A673 (cell line): ENCODE data around the gene MYMK. TPM values are rescaled to one million over a fixed set of nuclear protein-coding genes. Genes with fewer than 3 reads are reported as not detected.

Experiments used
- BruUV-seq: library from RNA; stranded (reverse); fragments of 400-500 nt; replicated peaks from 2 replicates; lab custom pipeline; 2021; lab: Mats Ljungman, UMichigan
- CTCF ChIA-PET: fragments of 300-600 bp; sonication (Branson Sonifier 250); formaldehyde crosslinking; loops from one replicate; lab custom pipeline; 2022; ENCODE audit warnings: antibody characterized with exemption; lab: Charles Lee
- POLR2A ChIA-PET: fragments of 300-600 bp; sonication (Branson Sonifier 250); formaldehyde crosslinking; loops from one replicate; lab custom pipeline; 2022; ENCODE audit warnings: antibody characterized with exemption; ENCODE audit not compliant: low non-redundant PET; lab: Charles Lee
- DNase-seq: peaks from one replicate; pipeline ENCODE4 v3.0.0-alpha.2; 2015; ENCODE audit warnings: low spot score
- H3K27ac ChIP-seq: fragments of 200-600 bp; sonication (generic); 2 replicates; pipeline ENCODE4 v1.5.1; 2016; ENCODE audit warnings: mixed run types, low read depth, mild to moderate bottlenecking, mixed read lengths, antibody characterized with exemption, low read length; ENCODE audit not compliant: poor library complexity, severe bottlenecking
- H3K27me3 ChIP-seq: fragments of 200-600 bp; sonication (generic); replicated peaks from 2 replicates; pipeline ENCODE4 v1.6.1; 2017; ENCODE audit warnings: mixed run types, low read depth, mild to moderate bottlenecking, mixed read lengths, antibody characterized with exemption, low read length; ENCODE audit not compliant: insufficient read depth, poor library complexity
- H3K36me3 ChIP-seq: fragments of 200-600 bp; sonication (generic); 2 replicates; pipeline ENCODE4 v1.6.1; 2016; ENCODE audit warnings: mixed run types, mild to moderate bottlenecking, mixed read lengths, antibody characterized with exemption, low read length; ENCODE audit not compliant: insufficient read depth, poor library complexity, severe bottlenecking
- H3K4me1 ChIP-seq: fragments of 200-600 bp; sonication (generic); 2 replicates; pipeline ENCODE4 v1.6.1; 2017; ENCODE audit warnings: mixed run types, mild to moderate bottlenecking, mixed read lengths, antibody characterized with exemption, low read length; ENCODE audit not compliant: insufficient read depth, poor library complexity, severe bottlenecking
- H3K4me3 ChIP-seq: fragments of 200-600 bp; sonication (generic); 2 replicates; pipeline ENCODE4 v1.5.1; 2016; ENCODE audit warnings: low read depth, mixed run types, mild to moderate bottlenecking, mixed read lengths, low read length; ENCODE audit not compliant: poor library complexity, severe bottlenecking
- H3K9me3 ChIP-seq: fragments of 200-600 bp; sonication (generic); 2 replicates; pipeline ENCODE4 v1.6.1; 2016; ENCODE audit warnings: mixed run types, low read depth, mild to moderate bottlenecking, mixed read lengths, antibody characterized with exemption, low read length; ENCODE audit not compliant: poor library complexity, severe bottlenecking
- CTCF ChIP-seq: fragments of 300-800, 200-600 bp; sonication (generic); conservative IDR thresholded peaks from 2 replicates; pipeline ENCODE4 v1.5.1; 2017; ENCODE audit warnings: low read depth, mild to moderate bottlenecking, antibody characterized with exemption, low read length, moderate library complexity, mixed read lengths
- EZH2 ChIP-seq: fragments of 200-600 bp; sonication (generic); IDR thresholded peaks from 2 replicates; pipeline ENCODE4 v1.6.1; 2017; ENCODE audit warnings: borderline replicate concordance, low read depth, mild to moderate bottlenecking, mixed read lengths, antibody characterized with exemption, low read length; ENCODE audit not compliant: poor library complexity, severe bottlenecking
- intact Hi-C: fragments of 100-400 bp; cut with micrococcal nuclease; formaldehyde crosslinking; loops from one replicate; pipeline ENCODE4 v1.10.0; 2022; ENCODE audit not compliant: unreplicated experiment
- total RNA-seq: library from RNA; stranded (reverse); gene quantifications from 2 replicates; pipeline ENCODE4 v1.2.3, GENCODE V29; 2021

The MYMK gene
- total RNA-seq, 1 experiment from 2014 or later, result not detected

- TF ChIP-seq EZH2, result no peak
- TF ChIP-seq CTCF, result no peak
- ChIA-PET POLR2A (no interaction called here), CTCF (no interaction called here)
- DNase-seq, result no peak
- Histone ChIP-seq H3K9me3 (no peaks in the 10 kb centered on the region), H3K27me3 (no peaks in the 10 kb centered on the region), H3K36me3 (no peaks in the 10 kb centered on the region), H3K27ac (no peak overlapping the region), H3K4me3 (no peak overlapping the region), H3K4me1 (peaks cover 3% of the 10 kb centered on the region)
- no TSS peak for BruUV-seq
- intact Hi-C loops, result no loop called here
Observed at GRCh38 chr9:133489253-133490190, 35.2 kb downstream of the MYMK start.

GRCh38 chr9:133488686-133489252 lies 36.0 kb downstream of the MYMK start:
- BruUV-seq, result no TSS peak
- Histone ChIP-seq H3K4me3 (no peak overlapping the region), H3K4me1 (peaks cover 4% of the 10 kb centered on the region), H3K27ac (no peak overlapping the region), H3K9me3 (no peaks in the 10 kb centered on the region), H3K36me3 (no peaks in the 10 kb centered on the region), H3K27me3 (no peaks in the 10 kb centered on the region)
- ChIA-PET POLR2A (no interaction called here), CTCF (no interaction called here)
- TF ChIP-seq EZH2 (no peak), CTCF (no peak)
- DNase-seq, result no peak
- intact Hi-C loops, result no loop called here

GRCh38 chr9:133487331-133487725 lies 37.4 kb downstream of the MYMK start:
- Histone ChIP-seq H3K36me3 (no peaks in the 10 kb centered on the region), H3K4me1 (peaks cover 4% of the 10 kb centered on the region), H3K27me3 (no peaks in the 10 kb centered on the region), H3K27ac (no peak overlapping the region), H3K4me3 (no peak overlapping the region), H3K9me3 (no peaks in the 10 kb centered on the region)
- no peak for TF ChIP-seq EZH2
- no peak for TF ChIP-seq CTCF
- CTCF ChIA-PET, result interaction anchor here (0.5 kb wide), 2 partner anchors 16 to 302 kb away, joined by 4 to 7 read pairs; no protein-coding TSS in a partner anchor
- intact Hi-C loops, result loop anchor here (2.0 kb wide), 1 partner anchor 81 kb away; no protein-coding TSS in a partner anchor
- BruUV-seq, result no TSS peak
- POLR2A ChIA-PET, result no interaction called here
- no peak for DNase-seq
